H1 (cell line): Measurements from ENCODE around the gene CYB5R2. TPM values are rescaled to one million over a fixed set of nuclear protein-coding genes. Genes with fewer than 3 reads are reported as not detected.

Experiments used
- CTCF ChIA-PET: fragments of 300-600 bp; sonication (Branson Sonifier 250); formaldehyde crosslinking; loops from one replicate; lab custom pipeline; 2021; ENCODE audit not compliant: partially characterized antibody; lab: Charles Lee
- POLR2A ChIA-PET: fragments of 300-600 bp; sonication (Branson Sonifier 250); formaldehyde crosslinking; loops from one replicate; lab custom pipeline; 2021; ENCODE audit warnings: inconsistent platforms; ENCODE audit not compliant: partially characterized antibody; lab: Charles Lee
- DNase-seq, 2 experiments: peaks; one replicate each; pipeline versions ENCODE4 v3.0.0 to v3.0.0-alpha.2; 2010 to 2022; ENCODE audit warnings: low spot score in 2 of 2, low read depth in 1 of 2, mixed read lengths in 1 of 2
- FAIRE-seq: peaks from 2 replicates; lab custom pipeline; 2011; peaks lifted over from hg19 to GRCh38; lab: Jason Lieb, UNC
- H2AFZ ChIP-seq: 2 replicates; pipeline ENCODE4 v1.8.1; 2012; ENCODE audit warnings: low read length, inconsistent platforms
- H2AK5ac ChIP-seq: 2 replicates; pipeline ENCODE4 v1.6.1; 2013; ENCODE audit warnings: low read depth, low read length
- H2BK120ac ChIP-seq: replicated peaks from 2 replicates; pipeline ENCODE3; 2013; ENCODE audit warnings: low read depth, low read length, inconsistent platforms
- H2BK12ac ChIP-seq: 2 replicates; pipeline ENCODE4 v1.6.1; 2013; ENCODE audit warnings: low read depth, low read length
- H2BK15ac ChIP-seq: 2 replicates; pipeline ENCODE4 v1.6.1; 2013; ENCODE audit warnings: low read length
- H2BK20ac ChIP-seq: 2 replicates; pipeline ENCODE4 v1.6.1; 2013; ENCODE audit warnings: low read length
- H2BK5ac ChIP-seq: 2 replicates; pipeline ENCODE4 v1.6.1; 2013; ENCODE audit warnings: low read depth, low read length
- H3K14ac ChIP-seq: 2 replicates; pipeline ENCODE4 v1.6.1; 2013; ENCODE audit warnings: inconsistent platforms; ENCODE audit not compliant: insufficient read length
- H3K18ac ChIP-seq: 2 replicates; pipeline ENCODE4 v1.6.1; 2013; ENCODE audit warnings: low read length; ENCODE audit errors: extremely low read depth
- H3K23ac ChIP-seq: 2 replicates; pipeline ENCODE4 v1.6.1; 2013; ENCODE audit warnings: inconsistent platforms; ENCODE audit not compliant: insufficient read length
- H3K23me2 ChIP-seq: 2 replicates; pipeline ENCODE4 v1.6.1; 2013; ENCODE audit warnings: low read depth, low read length
- H3K27ac ChIP-seq: 2 replicates; pipeline ENCODE4 v1.6.1; 2011; ENCODE audit warnings: low read depth, low read length, inconsistent platforms
- H3K27me3 ChIP-seq, 4 experiments: replicated peaks in 1 of 4; 1 replicate in 1 of 4; 2 replicates in 3 of 4; pipeline versions ENCODE4 v1.6.1 to v1.8.1; 2011 to 2013; ENCODE audit warnings: low read length in 3 of 4, mild to moderate bottlenecking in 3 of 4, inconsistent platforms in 2 of 4, mixed read lengths in 2 of 4, moderate library complexity in 1 of 4; ENCODE audit not compliant: control insufficient read depth in 3 of 4, insufficient read depth in 3 of 4; ENCODE audit errors: extremely low read depth in 1 of 4
- H3K36me3 ChIP-seq, 4 experiments: 2 replicates each; pipeline versions ENCODE4 v1.6.1 to v1.8.1; 2011 to 2013; ENCODE audit warnings: mild to moderate bottlenecking in 4 of 4, low read length in 3 of 4, moderate library complexity in 2 of 4, control low read depth in 1 of 4, inconsistent platforms in 1 of 4; ENCODE audit not compliant: insufficient read depth in 4 of 4, control insufficient read depth in 2 of 4
- H3K4ac ChIP-seq: replicated peaks from 2 replicates; pipeline ENCODE3; 2013; ENCODE audit warnings: low read length, low read depth, mixed read lengths, inconsistent platforms; ENCODE audit not compliant: insufficient read length
- H3K4me1 ChIP-seq, 4 experiments: replicated peaks in 1 of 4; 1 replicate in 1 of 4; 2 replicates in 3 of 4; pipeline versions ENCODE4 v1.6.1 to v1.8.1; 2011 to 2013; ENCODE audit warnings: low read length in 3 of 4, inconsistent platforms in 2 of 4, mixed read lengths in 1 of 4; ENCODE audit not compliant: insufficient read depth in 4 of 4, control insufficient read depth in 3 of 4
- H3K4me2 ChIP-seq, 2 experiments: 2 replicates each; pipeline versions ENCODE4 v1.6.1 to v1.8.1; 2011 to 2013; ENCODE audit warnings: low read depth in 2 of 2, low read length in 2 of 2, control low read depth in 1 of 2, inconsistent platforms in 1 of 2, mild to moderate bottlenecking in 1 of 2; ENCODE audit not compliant: insufficient read depth in 1 of 2
- H3K4me3 ChIP-seq, 4 experiments: fragments of 200-600, 300-600 bp in 1 of 4; sonication (generic), shearing (Covaris generic), sonication (Bioruptor Twin) in 1 of 4; 2 replicates each; pipeline versions ENCODE4 v1.5.1 to v1.8.1; 2011 to 2016; ENCODE audit warnings: low read length in 4 of 4, low read depth in 3 of 4, control low read depth in 2 of 4, inconsistent platforms in 2 of 4, mild to moderate bottlenecking in 2 of 4, mixed read lengths in 1 of 4, moderate library complexity in 1 of 4; ENCODE audit not compliant: insufficient read depth in 2 of 4; ENCODE audit errors: extremely low read depth in 1 of 4
- H3K56ac ChIP-seq: replicated peaks from 2 replicates; pipeline ENCODE3; 2013; ENCODE audit warnings: low read depth, mild to moderate bottlenecking, mixed read lengths, low read length, inconsistent platforms; ENCODE audit not compliant: insufficient read length
- H3K79me1 ChIP-seq: 2 replicates; pipeline ENCODE4 v1.6.1; 2013; ENCODE audit warnings: low read depth, low read length, control low read depth
- H3K79me2 ChIP-seq, 2 experiments: 2 replicates each; pipeline versions ENCODE4 v1.6.1 to v1.8.1; 2012 to 2013; ENCODE audit warnings: low read length in 2 of 2, mild to moderate bottlenecking in 2 of 2, inconsistent platforms in 1 of 2; ENCODE audit not compliant: insufficient read depth in 2 of 2, control insufficient read depth in 1 of 2
- H3K9ac ChIP-seq, 4 experiments: replicated peaks in 1 of 4; 1 replicate in 1 of 4; 2 replicates in 3 of 4; pipeline versions ENCODE4 v1.6.1 to v1.8.1; 2011 to 2013; ENCODE audit warnings: low read depth in 3 of 4, low read length in 3 of 4, control low read depth in 2 of 4, mild to moderate bottlenecking in 2 of 4, moderate library complexity in 2 of 4, inconsistent platforms in 1 of 4; ENCODE audit errors: extremely low read depth in 1 of 4
- H3K9me3 ChIP-seq, 2 experiments: 2 replicates each; pipeline versions ENCODE4 v1.6.1 to v1.8.1; 2012 to 2013; ENCODE audit warnings: mild to moderate bottlenecking in 2 of 2, moderate library complexity in 2 of 2, control low read depth in 1 of 2, inconsistent platforms in 1 of 2, low read depth in 1 of 2, low read length in 1 of 2, mixed read lengths in 1 of 2; ENCODE audit not compliant: insufficient read depth in 2 of 2
- H4K20me1 ChIP-seq, 2 experiments: replicated peaks in 1 of 2; 2 replicates each; pipeline versions ENCODE3 to v1.8.1; 2011 to 2013; ENCODE audit warnings: inconsistent platforms in 2 of 2, low read length in 2 of 2, mild to moderate bottlenecking in 1 of 2; ENCODE audit not compliant: insufficient read depth in 2 of 2, control insufficient read depth in 1 of 2
- H4K5ac ChIP-seq: 2 replicates; pipeline ENCODE4 v1.6.1; 2013; ENCODE audit warnings: low read length, low read depth, mixed read lengths, inconsistent platforms; ENCODE audit not compliant: insufficient read length
- H4K8ac ChIP-seq: 2 replicates; pipeline ENCODE4 v1.8.0; 2013; ENCODE audit warnings: mild to moderate bottlenecking, moderate library complexity, low read length, inconsistent platforms; ENCODE audit not compliant: insufficient read depth; ENCODE audit errors: extremely low read depth
- H4K91ac ChIP-seq: replicated peaks from 2 replicates; pipeline ENCODE3; 2013; ENCODE audit warnings: low read length, mixed read lengths, inconsistent platforms; ENCODE audit not compliant: insufficient read length
- BRCA1 ChIP-seq: IDR thresholded peaks from 2 replicates; pipeline ENCODE4 v1.6.1; 2012; ENCODE audit warnings: low read depth, low read length, improper control_type of control experiment
- EZH2 ChIP-seq: fragments of 200-600 bp; sonication (generic); IDR thresholded peaks from 2 replicates; pipeline ENCODE4 v1.7.1; 2012; ENCODE audit warnings: low read depth, mild to moderate bottlenecking, moderate library complexity, low read length, inconsistent platforms; ENCODE audit not compliant: severe bottlenecking
- FOSL1 ChIP-seq: IDR thresholded peaks from 2 replicates; pipeline ENCODE4 v1.6.1; 2011; ENCODE audit warnings: mild to moderate bottlenecking, low read depth, low read length, moderate library complexity; ENCODE audit not compliant: insufficient read depth
- NANOG ChIP-seq: IDR thresholded peaks from 2 replicates; pipeline ENCODE4 v1.6.1; 2011; ENCODE audit warnings: low read length, low read depth, mild to moderate bottlenecking, inconsistent platforms; ENCODE audit not compliant: insufficient read depth, poor library complexity, severe bottlenecking
- RBBP5 ChIP-seq: IDR thresholded peaks from 2 replicates; pipeline ENCODE4 v1.7.1; 2012; ENCODE audit warnings: low read depth, mild to moderate bottlenecking, inconsistent platforms, low read length, moderate library complexity, borderline replicate concordance
- RNF2 ChIP-seq: fragments of 200-900, 300-1000 bp; sonication (generic); IDR thresholded peaks from 2 replicates; pipeline ENCODE4 v1.7.1; 2016; ENCODE audit warnings: borderline replicate concordance, low read depth, mild to moderate bottlenecking, antibody characterized with exemption, low read length; ENCODE audit not compliant: poor library complexity, severe bottlenecking; ENCODE audit errors: missing control alignments
- SIRT6 ChIP-seq: IDR thresholded peaks from one replicate; pipeline ENCODE4 v1.7.1; 2012; ENCODE audit warnings: low read length, inconsistent platforms
- SP2 ChIP-seq: IDR thresholded peaks from 2 replicates; pipeline ENCODE4 v1.6.1; 2012; ENCODE audit warnings: mild to moderate bottlenecking, low read length, inconsistent platforms
- SP4 ChIP-seq: IDR thresholded peaks from 2 replicates; pipeline ENCODE4 v1.6.1; 2012; ENCODE audit warnings: low read length, inconsistent platforms
- SUZ12 ChIP-seq: fragments of 200-600 bp; sonication (generic); IDR thresholded peaks from 2 replicates; pipeline ENCODE4 v1.6.1; 2012; ENCODE audit warnings: mild to moderate bottlenecking, inconsistent platforms, low read length, moderate library complexity, mixed read lengths
- ZNF274 ChIP-seq: IDR thresholded peaks from 2 replicates; pipeline ENCODE4 v1.7.0; 2012; ENCODE audit warnings: low read length, borderline replicate concordance; ENCODE audit errors: extremely low read depth
- WGBS, 2 experiments: shearing (Covaris generic) in 1 of 2; methylation state at CpG; one replicate each; pipeline versions ENCODE4 v1.1.6 to v1.1.7; 2013 to 2015; ENCODE audit warnings: low lambda C conversion rate in 2 of 2, mixed read lengths in 2 of 2, inconsistent platforms in 1 of 2, low coverage in 1 of 2, missing lambda C conversion rate in 1 of 2; ENCODE audit not compliant: insufficient replicate concordance in 2 of 2, insufficient coverage in 1 of 2, insufficient read length in 1 of 2; ENCODE audit errors: extremely low coverage in 1 of 2, missing lambda C conversion rate in 1 of 2; 5-methylcytosine and 5-hydroxymethylcytosine counted together
- polyA plus RNA-seq, 7 experiments: library from polyadenylated mRNA; depleted of rRNA in 3 of 7; stranded (reverse) in 5 of 7; unstranded in 2 of 7; fragments of >200 nt in 5 of 7; fragments of 200-250 nt in 2 of 7; gene quantifications; 1 replicate in 5 of 7; 2 replicates in 1 of 7; 4 replicates in 1 of 7; pipeline versions ENCODE4 v1.2.1 to v1.2.3, GENCODE V29; 2011 to 2013; ENCODE audit warnings: missing spikeins in 2 of 7, mixed read lengths in 2 of 7
- total RNA-seq: library from RNA; stranded (reverse); fragmentation: NEBNext Ultra II Directional; extraction: Animal tissue kit (Norgen Biotek cat#: 25700); gene quantifications from 2 replicates; pipeline ENCODE4 v1.2.1, GENCODE V29; 2021
- TF ChIP-seq, protein P1 (sequence below): IDR thresholded peaks from 2 replicates; pipeline ENCODE4 v1.6.1; 2012; ENCODE audit warnings: low read length, inconsistent platforms

Gene CYB5R2
- total and polyA plus RNA-seq, 2 of the 8 experiments (the other 6 are each of a cell fraction or from before 2014, with no cell fraction given), result 53.0 to 55.9 TPM

DNA sequence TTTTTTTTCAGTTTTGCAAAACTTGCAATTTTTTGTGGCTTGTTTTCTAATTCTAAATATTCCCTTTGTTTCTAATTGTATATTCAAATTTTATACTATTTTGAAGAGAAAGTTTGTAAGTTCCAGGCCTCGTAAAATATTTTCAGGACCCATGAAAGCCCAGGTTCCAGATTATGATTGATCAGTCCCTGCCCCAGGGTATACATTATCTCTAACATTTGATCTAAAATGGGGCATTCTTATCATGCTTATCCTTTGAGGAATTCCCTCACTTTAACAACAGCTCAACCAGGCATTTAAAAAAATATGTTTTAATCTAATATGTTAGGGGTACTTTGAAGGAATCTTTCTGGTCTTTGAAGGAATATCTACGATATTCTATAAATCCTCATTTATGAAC is 26.4 kb downstream of the CYB5R2 start:
- H2AK5ac ChIP-seq, result no peak overlapping the region
- H4K8ac ChIP-seq, result no peak overlapping the region
- H2BK15ac ChIP-seq, result no peak overlapping the region
- WGBS, 2 experiments, result 85% methylated on average over 2 of the region's 2 CpGs; no CpG with 5 or more reads in 1 of the 2 experiments
- H3K27ac ChIP-seq, result no peak overlapping the region
- no peak overlapping the region for H2BK120ac ChIP-seq
- FAIRE-seq (no peak), DNase-seq (no peak)
- no peak overlapping the region for H3K4me3 ChIP-seq
- no peaks in the 10 kb centered on the region for H3K23me2 ChIP-seq
- no peak overlapping the region for H3K4me2 ChIP-seq
- no peak overlapping the region for H2BK12ac ChIP-seq
- no peak overlapping the region for H3K23ac ChIP-seq
- no peak overlapping the region for H2AFZ ChIP-seq
- H3K56ac ChIP-seq, result no peak overlapping the region
- no peaks in the 10 kb centered on the region for H4K20me1 ChIP-seq
- H3K27me3 ChIP-seq, result peaks cover 0 to 1% (median 0%) of the 10 kb centered on the region in 4 experiments; a peak in 1 of 7 replicates
- peaks cover 0 to under 1% (median 0%) of the 10 kb centered on the region in 4 experiments; a peak in 1 of 8 replicates for H3K36me3 ChIP-seq
- ChIA-PET POLR2A (interaction anchor here (1.8 kb wide), 1 partner anchor 27 kb away, joined by 7 read pairs; the partner anchor contains the start of gene CYB5R2), CTCF (interaction anchor here (0.9 to 16.4 kb wide), 7 partner anchors 10 to 97 kb away, joined by 3 to 325 read pairs (median 5); no protein-coding TSS in a partner anchor)
- no peak overlapping the region for H3K14ac ChIP-seq
- no peak overlapping the region for H3K9ac ChIP-seq
- H3K9me3 ChIP-seq, result no peaks in the 10 kb centered on the region
- no peak overlapping the region for H2BK5ac ChIP-seq
- H3K4ac ChIP-seq, result no peak overlapping the region
- H3K79me1 ChIP-seq, result no peaks in the 10 kb centered on the region
- no peaks in the 10 kb centered on the region for H3K79me2 ChIP-seq
- H3K18ac ChIP-seq, result no peak overlapping the region
- no peaks in the 10 kb centered on the region for H3K4me1 ChIP-seq
- no peak overlapping the region for H4K5ac ChIP-seq
- no peak overlapping the region for H2BK20ac ChIP-seq
- no peak overlapping the region for H4K91ac ChIP-seq
- no peak for TF ChIP-seq EZH2
- TF ChIP-seq, protein P1, sequence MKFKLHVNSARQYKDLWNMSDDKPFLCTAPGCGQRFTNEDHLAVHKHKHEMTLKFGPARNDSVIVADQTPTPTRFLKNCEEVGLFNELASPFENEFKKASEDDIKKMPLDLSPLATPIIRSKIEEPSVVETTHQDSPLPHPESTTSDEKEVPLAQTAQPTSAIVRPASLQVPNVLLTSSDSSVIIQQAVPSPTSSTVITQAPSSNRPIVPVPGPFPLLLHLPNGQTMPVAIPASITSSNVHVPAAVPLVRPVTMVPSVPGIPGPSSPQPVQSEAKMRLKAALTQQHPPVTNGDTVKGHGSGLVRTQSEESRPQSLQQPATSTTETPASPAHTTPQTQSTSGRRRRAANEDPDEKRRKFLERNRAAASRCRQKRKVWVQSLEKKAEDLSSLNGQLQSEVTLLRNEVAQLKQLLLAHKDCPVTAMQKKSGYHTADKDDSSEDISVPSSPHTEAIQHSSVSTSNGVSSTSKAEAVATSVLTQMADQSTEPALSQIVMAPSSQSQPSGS, result no peak
- TF ChIP-seq RBBP5, result no peak
- TF ChIP-seq SUZ12, result no peak
- no peak for TF ChIP-seq SP4
- no peak for TF ChIP-seq BRCA1
- TF ChIP-seq NANOG, result no peak
- TF ChIP-seq FOSL1, result no peak
- TF ChIP-seq ZNF274, result no peak
- TF ChIP-seq SP2, result no peak
- TF ChIP-seq SIRT6, result no peak
- no peak for TF ChIP-seq RNF2
